GM23338 (cell line): Measurements from ENCODE around the gene LRRC40. TPM values are rescaled to one million over a fixed set of nuclear protein-coding genes. Genes with fewer than 3 reads are reported as not detected.

Source experiments
- ATAC-seq: fragments of 200-7000 bp; cut with Tn5 transposase; 3 replicates; pipeline ENCODE4 v1.9.1; 2020
- DNase-seq: peaks from one replicate; pipeline ENCODE4 v3.0.0-alpha.2; 2015; ENCODE audit warnings: low spot score
- H2AFZ ChIP-seq: fragments of 200-600 bp; sonication (generic); 2 replicates; pipeline ENCODE4 v1.8.0; 2016; ENCODE audit warnings: antibody characterized with exemption, mild to moderate bottlenecking, moderate library complexity
- H3F3A ChIP-seq: fragments of 200-600 bp; sonication (generic); replicated peaks from 2 replicates; pipeline ENCODE4 v1.8.0; 2017; ENCODE audit warnings: antibody characterized with exemption, mixed run types, low read depth
- H3K27ac ChIP-seq: fragments of 200-600 bp; sonication (generic); 2 replicates; pipeline ENCODE4 v1.6.1; 2016; ENCODE audit warnings: low read depth
- H3K27me3 ChIP-seq: fragments of 200-600 bp; sonication (generic); 2 replicates; pipeline ENCODE4 v1.8.0; 2016; ENCODE audit warnings: mild to moderate bottlenecking, mixed run types, moderate library complexity; ENCODE audit not compliant: insufficient read depth
- H3K36me3 ChIP-seq: fragments of 200-600 bp; sonication (generic); 2 replicates; pipeline ENCODE4 v1.8.0; 2016; ENCODE audit warnings: mild to moderate bottlenecking; ENCODE audit not compliant: insufficient read depth
- H3K4me1 ChIP-seq: fragments of 200-600 bp; sonication (generic); 2 replicates; pipeline ENCODE4 v1.8.0; 2016; ENCODE audit warnings: mild to moderate bottlenecking, moderate library complexity; ENCODE audit not compliant: insufficient read depth
- H3K4me2 ChIP-seq: fragments of 200-600 bp; sonication (generic); 2 replicates; pipeline ENCODE4 v1.7.1; 2017; ENCODE audit warnings: mixed run types
- H3K4me3 ChIP-seq: fragments of 200-600 bp; sonication (generic); 2 replicates; pipeline ENCODE4 v1.6.1; 2016; ENCODE audit warnings: mixed run types
- H3K79me2 ChIP-seq: fragments of 200-600 bp; sonication (generic); replicated peaks from 2 replicates; pipeline ENCODE4 v1.8.0; 2017; ENCODE audit warnings: mild to moderate bottlenecking; ENCODE audit not compliant: insufficient read depth
- H3K9me2 ChIP-seq: fragments of 200-600 bp; sonication (generic); 2 replicates; pipeline ENCODE4 v1.8.0; 2017; ENCODE audit not compliant: insufficient read depth
- H4K20me1 ChIP-seq: fragments of 200-600 bp; sonication (generic); replicated peaks from 2 replicates; pipeline ENCODE4 v1.8.0; 2017; ENCODE audit warnings: mild to moderate bottlenecking; ENCODE audit not compliant: insufficient read depth
- H3K27ac Mint-ChIP-seq: 2 replicates; pipeline ENCODE4 v1.8.0; 2020; ENCODE audit warnings: inconsistent platforms, mild to moderate bottlenecking, moderate library complexity, mixed read lengths
- H3K27me3 Mint-ChIP-seq: 3 replicates; pipeline ENCODE4 v1.8.0; 2022; ENCODE audit warnings: low read depth, mild to moderate bottlenecking, moderate library complexity, mixed read lengths, inconsistent platforms; ENCODE audit not compliant: insufficient read depth, poor library complexity
- H3K36me3 Mint-ChIP-seq: 3 replicates; pipeline ENCODE4 v1.8.0; 2021; ENCODE audit warnings: low read depth, mild to moderate bottlenecking, inconsistent platforms, moderate library complexity, mixed read lengths
- H3K4me1 Mint-ChIP-seq: 3 replicates; pipeline ENCODE4 v1.8.0; 2020; ENCODE audit warnings: mild to moderate bottlenecking, inconsistent platforms, mixed read lengths
- H3K4me3 Mint-ChIP-seq: 3 replicates; pipeline ENCODE4 v1.8.0; 2021; ENCODE audit warnings: moderate library complexity, mild to moderate bottlenecking, inconsistent platforms, mixed read lengths
- H3K9me3 Mint-ChIP-seq: 3 replicates; pipeline ENCODE4 v1.8.0; 2020; ENCODE audit warnings: moderate library complexity, mild to moderate bottlenecking, inconsistent platforms, mixed read lengths
- CREB1 ChIP-seq: fragments of 250-450 bp; sonication (Bioruptor Pico); IDR thresholded peaks from 2 replicates; pipeline ENCODE4 v1.5.0; 2020; ENCODE audit warnings: low read depth, mild to moderate bottlenecking, moderate library complexity
- EZH2 ChIP-seq: fragments of 200-600 bp; sonication (generic); IDR thresholded peaks from one replicate; pipeline ENCODE4 v1.8.0; 2017; ENCODE audit warnings: antibody characterized with exemption, mild to moderate bottlenecking, low read depth; ENCODE audit not compliant: unreplicated experiment
- EZH2phosphoT487 ChIP-seq: fragments of 200-600 bp; sonication (generic); IDR thresholded peaks from one replicate; pipeline ENCODE4 v1.8.1; 2018; ENCODE audit warnings: antibody characterized with exemption; ENCODE audit not compliant: unreplicated experiment
- JUNB ChIP-seq: IDR thresholded peaks from one replicate; pipeline ENCODE4 v1.6.1; 2016; ENCODE audit warnings: antibody characterized with exemption; ENCODE audit not compliant: unreplicated experiment
- NANOG ChIP-seq: IDR thresholded peaks from 2 replicates; pipeline ENCODE4 v1.6.1; 2016; ENCODE audit warnings: antibody characterized with exemption, borderline replicate concordance
- POLR2AphosphoS5 ChIP-seq: IDR thresholded peaks from 2 replicates; pipeline ENCODE4 v1.6.1; 2016; ENCODE audit warnings: antibody characterized with exemption, low read depth
- STAT1 ChIP-seq: IDR thresholded peaks from one replicate; pipeline ENCODE4 v1.6.1; 2016; ENCODE audit warnings: antibody characterized with exemption; ENCODE audit not compliant: unreplicated experiment
- ZNF114 ChIP-seq: fragments of 250-450 bp; sonication (Bioruptor Pico); IDR thresholded peaks from 2 replicates; pipeline ENCODE4 v1.5.0; 2020; ENCODE audit warnings: mild to moderate bottlenecking, moderate library complexity
- ZNF331 ChIP-seq: fragments of 250-450 bp; sonication (Bioruptor Pico); IDR thresholded peaks from 2 replicates; pipeline ENCODE4 v1.5.0; 2020; ENCODE audit warnings: low read depth, mild to moderate bottlenecking, moderate library complexity
- long read RNA-seq: library from polyadenylated mRNA; unstranded; transcript quantifications from one replicate; pipeline ENCODE4 v2.0.0, GENCODE V29; 2020; ENCODE audit not compliant: unreplicated experiment
- polyA plus RNA-seq: library from polyadenylated mRNA; unstranded; fragments of >200 nt; fragmentation: Nextera tagmentation; extraction: Ambion mirVana; gene quantifications from 2 replicates; pipeline ENCODE4 v1.2.1, GENCODE V29; 2016
- total RNA-seq: library from RNA; depleted of rRNA; stranded (reverse); fragments of >200 nt; shearing (Covaris generic); gene quantifications from 2 replicates; pipeline ENCODE4 v1.2.3, GENCODE V29; 2014; rRNA removed
- TF ChIP-seq, protein P1 (sequence below): IDR thresholded peaks from one replicate; pipeline ENCODE4 v1.6.1; 2018; ENCODE audit warnings: antibody characterized with exemption; ENCODE audit not compliant: unreplicated experiment
- TF ChIP-seq, protein P2 (sequence below): IDR thresholded peaks from 2 replicates; pipeline ENCODE4 v1.6.1; 2016; ENCODE audit warnings: antibody characterized with exemption
- TF ChIP-seq, protein P3 (sequence below): fragments of 250-450 bp; sonication (Bioruptor Pico); IDR thresholded peaks from 2 replicates; pipeline ENCODE4 v1.5.0; 2020; ENCODE audit warnings: mild to moderate bottlenecking, moderate library complexity
- TF ChIP-seq, protein P4 (sequence below), 2 experiments: fragments of 200-600 bp in 1 of 2; sonication (generic) in 1 of 2; conservative IDR thresholded peaks; 2 replicates each; pipeline versions ENCODE4 v1.5.1 to v1.6.1; 2016 to 2017; ENCODE audit warnings: antibody characterized with exemption in 2 of 2, low read depth in 2 of 2, mild to moderate bottlenecking in 2 of 2, moderate library complexity in 1 of 2

Gene LRRC40
- 45.8 and 50.5 TPM in 2 replicates for total RNA-seq
- 28.0 and 33.9 TPM in 2 replicates for polyA plus RNA-seq
- long read RNA-seq, transcript LRRC40-201 (15 exons, 2,884 nt): major isoform, 8 of 12 reads
- long read RNA-seq, partial matches to known transcripts: 1 of 12 reads
- long read RNA-seq, other reads (novel, unspliced or antisense): 3 of 12 reads

DNA sequence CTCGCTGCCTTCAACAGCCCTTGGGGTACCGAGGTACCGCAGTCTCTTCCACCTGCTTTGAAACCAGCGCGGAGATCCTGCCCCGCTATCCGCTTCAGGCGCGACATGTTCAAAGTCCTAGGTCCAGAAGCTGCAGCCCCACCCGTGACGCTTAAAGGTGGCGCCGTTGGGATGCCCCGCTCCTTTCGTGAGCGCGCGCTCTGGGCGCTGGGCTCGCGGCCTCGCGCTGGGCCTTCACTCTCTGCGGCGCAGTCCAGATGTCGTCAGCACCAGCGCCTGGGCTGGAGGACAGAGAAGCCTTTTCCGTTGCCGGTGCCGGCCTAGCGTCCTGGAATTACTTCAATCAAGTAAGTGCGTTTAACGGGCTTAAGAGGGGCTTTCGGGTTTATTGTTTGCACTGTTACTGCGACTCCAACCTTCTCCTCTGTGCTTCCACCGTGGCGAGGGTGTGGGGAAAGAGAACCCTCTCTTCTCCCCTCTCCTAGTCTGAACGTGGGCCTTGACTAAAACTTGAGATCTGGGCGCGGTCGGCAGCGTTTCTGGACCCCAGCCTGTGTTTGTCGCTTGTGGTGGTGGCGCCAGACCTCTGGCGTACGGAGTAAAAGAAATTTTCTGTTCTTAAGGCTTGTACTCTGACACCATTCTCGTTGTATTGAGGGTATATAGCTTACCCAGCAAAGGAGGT is at the start of gene LRRC40:
Gene LRRC40 (minus strand): TSS at position 146 of the 685 bp plus-strand sequence. CDS start 39 bp downstream, at position 107.
- no peaks in the 10 kb centered on the region for H3K9me3 Mint-ChIP-seq

More for the DNA sequence above, at the start of gene LRRC40:
- Histone ChIP-seq H3K27ac (peak within 1 kb of the TSS; percentile 87), H3K79me2 (peaks cover 98% of the 10 kb centered on the region), H3K36me3 (no peaks in the 10 kb centered on the region), H2AFZ (peak within 1 kb of the TSS; percentile 99), H3K27me3 (no peaks in the 10 kb centered on the region), H4K20me1 (no peaks in the 10 kb centered on the region; the same call in 1 of the 2 replicates), H3K9me2 (no peaks in the 10 kb centered on the region), H3K4me3 (peak within 1 kb of the TSS; percentile 81), H3K4me2 (peak within 1 kb of the TSS; percentile 97), H3F3A (no peaks in the 10 kb centered on the region), H3K4me1 (peaks cover 8% of the 10 kb centered on the region)
- H3K36me3 Mint-ChIP-seq: peaks cover 4% of the 10 kb centered on the region; the same call in 1 of the 3 replicates
- H3K4me1 Mint-ChIP-seq: peaks cover 9% of the 10 kb centered on the region; the same call in 2 of the 3 replicates
- peak within 1 kb of the TSS; percentile 99 for H3K27ac Mint-ChIP-seq
- TF ChIP-seq EZH2phosphoT487 (no peak), NANOG (no peak), POLR2AphosphoS5 (peak; percentile 84), CREB1 (CRISPR knock-in tag) (peak; percentile 99), ZNF331 (CRISPR knock-in tag) (no peak), JUNB (no peak), STAT1 (no peak), ZNF114 (CRISPR knock-in tag) (no peak), EZH2 (no peak)
- TF ChIP-seq, protein P1, sequence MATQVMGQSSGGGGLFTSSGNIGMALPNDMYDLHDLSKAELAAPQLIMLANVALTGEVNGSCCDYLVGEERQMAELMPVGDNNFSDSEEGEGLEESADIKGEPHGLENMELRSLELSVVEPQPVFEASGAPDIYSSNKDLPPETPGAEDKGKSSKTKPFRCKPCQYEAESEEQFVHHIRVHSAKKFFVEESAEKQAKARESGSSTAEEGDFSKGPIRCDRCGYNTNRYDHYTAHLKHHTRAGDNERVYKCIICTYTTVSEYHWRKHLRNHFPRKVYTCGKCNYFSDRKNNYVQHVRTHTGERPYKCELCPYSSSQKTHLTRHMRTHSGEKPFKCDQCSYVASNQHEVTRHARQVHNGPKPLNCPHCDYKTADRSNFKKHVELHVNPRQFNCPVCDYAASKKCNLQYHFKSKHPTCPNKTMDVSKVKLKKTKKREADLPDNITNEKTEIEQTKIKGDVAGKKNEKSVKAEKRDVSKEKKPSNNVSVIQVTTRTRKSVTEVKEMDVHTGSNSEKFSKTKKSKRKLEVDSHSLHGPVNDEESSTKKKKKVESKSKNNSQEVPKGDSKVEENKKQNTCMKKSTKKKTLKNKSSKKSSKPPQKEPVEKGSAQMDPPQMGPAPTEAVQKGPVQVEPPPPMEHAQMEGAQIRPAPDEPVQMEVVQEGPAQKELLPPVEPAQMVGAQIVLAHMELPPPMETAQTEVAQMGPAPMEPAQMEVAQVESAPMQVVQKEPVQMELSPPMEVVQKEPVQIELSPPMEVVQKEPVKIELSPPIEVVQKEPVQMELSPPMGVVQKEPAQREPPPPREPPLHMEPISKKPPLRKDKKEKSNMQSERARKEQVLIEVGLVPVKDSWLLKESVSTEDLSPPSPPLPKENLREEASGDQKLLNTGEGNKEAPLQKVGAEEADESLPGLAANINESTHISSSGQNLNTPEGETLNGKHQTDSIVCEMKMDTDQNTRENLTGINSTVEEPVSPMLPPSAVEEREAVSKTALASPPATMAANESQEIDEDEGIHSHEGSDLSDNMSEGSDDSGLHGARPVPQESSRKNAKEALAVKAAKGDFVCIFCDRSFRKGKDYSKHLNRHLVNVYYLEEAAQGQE: no peak
- TF ChIP-seq, protein P2, sequence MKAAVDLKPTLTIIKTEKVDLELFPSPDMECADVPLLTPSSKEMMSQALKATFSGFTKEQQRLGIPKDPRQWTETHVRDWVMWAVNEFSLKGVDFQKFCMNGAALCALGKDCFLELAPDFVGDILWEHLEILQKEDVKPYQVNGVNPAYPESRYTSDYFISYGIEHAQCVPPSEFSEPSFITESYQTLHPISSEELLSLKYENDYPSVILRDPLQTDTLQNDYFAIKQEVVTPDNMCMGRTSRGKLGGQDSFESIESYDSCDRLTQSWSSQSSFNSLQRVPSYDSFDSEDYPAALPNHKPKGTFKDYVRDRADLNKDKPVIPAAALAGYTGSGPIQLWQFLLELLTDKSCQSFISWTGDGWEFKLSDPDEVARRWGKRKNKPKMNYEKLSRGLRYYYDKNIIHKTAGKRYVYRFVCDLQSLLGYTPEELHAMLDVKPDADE: peak; percentile 80
- TF ChIP-seq, protein P3, sequence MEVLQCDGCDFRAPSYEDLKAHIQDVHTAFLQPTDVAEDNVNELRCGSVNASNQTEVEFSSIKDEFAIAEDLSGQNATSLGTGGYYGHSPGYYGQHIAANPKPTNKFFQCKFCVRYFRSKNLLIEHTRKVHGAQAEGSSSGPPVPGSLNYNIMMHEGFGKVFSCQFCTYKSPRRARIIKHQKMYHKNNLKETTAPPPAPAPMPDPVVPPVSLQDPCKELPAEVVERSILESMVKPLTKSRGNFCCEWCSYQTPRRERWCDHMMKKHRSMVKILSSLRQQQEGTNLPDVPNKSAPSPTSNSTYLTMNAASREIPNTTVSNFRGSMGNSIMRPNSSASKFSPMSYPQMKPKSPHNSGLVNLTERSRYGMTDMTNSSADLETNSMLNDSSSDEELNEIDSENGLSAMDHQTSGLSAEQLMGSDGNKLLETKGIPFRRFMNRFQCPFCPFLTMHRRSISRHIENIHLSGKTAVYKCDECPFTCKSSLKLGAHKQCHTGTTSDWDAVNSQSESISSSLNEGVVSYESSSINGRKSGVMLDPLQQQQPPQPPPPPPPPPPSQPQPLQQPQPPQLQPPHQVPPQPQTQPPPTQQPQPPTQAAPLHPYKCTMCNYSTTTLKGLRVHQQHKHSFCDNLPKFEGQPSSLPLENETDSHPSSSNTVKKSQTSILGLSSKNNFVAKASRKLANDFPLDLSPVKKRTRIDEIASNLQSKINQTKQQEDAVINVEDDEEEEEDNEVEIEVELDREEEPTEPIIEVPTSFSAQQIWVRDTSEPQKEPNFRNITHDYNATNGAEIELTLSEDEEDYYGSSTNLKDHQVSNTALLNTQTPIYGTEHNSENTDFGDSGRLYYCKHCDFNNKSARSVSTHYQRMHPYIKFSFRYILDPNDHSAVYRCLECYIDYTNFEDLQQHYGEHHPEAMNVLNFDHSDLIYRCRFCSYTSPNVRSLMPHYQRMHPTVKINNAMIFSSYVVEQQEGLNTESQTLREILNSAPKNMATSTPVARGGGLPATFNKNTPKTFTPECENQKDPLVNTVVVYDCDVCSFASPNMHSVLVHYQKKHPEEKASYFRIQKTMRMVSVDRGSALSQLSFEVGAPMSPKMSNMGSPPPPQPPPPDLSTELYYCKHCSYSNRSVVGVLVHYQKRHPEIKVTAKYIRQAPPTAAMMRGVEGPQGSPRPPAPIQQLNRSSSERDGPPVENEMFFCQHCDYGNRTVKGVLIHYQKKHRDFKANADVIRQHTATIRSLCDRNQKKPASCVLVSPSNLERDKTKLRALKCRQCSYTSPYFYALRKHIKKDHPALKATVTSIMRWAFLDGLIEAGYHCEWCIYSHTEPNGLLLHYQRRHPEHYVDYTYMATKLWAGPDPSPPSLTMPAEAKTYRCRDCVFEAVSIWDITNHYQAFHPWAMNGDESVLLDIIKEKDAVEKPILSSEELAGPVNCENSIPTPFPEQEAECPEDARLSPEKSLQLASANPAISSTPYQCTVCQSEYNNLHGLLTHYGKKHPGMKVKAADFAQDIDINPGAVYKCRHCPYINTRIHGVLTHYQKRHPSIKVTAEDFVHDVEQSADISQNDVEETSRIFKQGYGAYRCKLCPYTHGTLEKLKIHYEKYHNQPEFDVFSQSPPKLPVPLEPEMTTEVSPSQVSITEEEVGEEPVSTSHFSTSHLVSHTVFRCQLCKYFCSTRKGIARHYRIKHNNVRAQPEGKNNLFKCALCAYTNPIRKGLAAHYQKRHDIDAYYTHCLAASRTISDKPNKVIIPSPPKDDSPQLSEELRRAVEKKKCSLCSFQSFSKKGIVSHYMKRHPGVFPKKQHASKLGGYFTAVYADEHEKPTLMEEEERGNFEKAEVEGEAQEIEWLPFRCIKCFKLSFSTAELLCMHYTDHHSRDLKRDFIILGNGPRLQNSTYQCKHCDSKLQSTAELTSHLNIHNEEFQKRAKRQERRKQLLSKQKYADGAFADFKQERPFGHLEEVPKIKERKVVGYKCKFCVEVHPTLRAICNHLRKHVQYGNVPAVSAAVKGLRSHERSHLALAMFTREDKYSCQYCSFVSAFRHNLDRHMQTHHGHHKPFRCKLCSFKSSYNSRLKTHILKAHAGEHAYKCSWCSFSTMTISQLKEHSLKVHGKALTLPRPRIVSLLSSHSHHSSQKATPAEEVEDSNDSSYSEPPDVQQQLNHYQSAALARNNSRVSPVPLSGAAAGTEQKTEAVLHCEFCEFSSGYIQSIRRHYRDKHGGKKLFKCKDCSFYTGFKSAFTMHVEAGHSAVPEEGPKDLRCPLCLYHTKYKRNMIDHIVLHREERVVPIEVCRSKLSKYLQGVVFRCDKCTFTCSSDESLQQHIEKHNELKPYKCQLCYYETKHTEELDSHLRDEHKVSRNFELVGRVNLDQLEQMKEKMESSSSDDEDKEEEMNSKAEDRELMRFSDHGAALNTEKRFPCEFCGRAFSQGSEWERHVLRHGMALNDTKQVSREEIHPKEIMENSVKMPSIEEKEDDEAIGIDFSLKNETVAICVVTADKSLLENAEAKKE (CRISPR knock-in tag): no peak
- TF ChIP-seq, protein P4, sequence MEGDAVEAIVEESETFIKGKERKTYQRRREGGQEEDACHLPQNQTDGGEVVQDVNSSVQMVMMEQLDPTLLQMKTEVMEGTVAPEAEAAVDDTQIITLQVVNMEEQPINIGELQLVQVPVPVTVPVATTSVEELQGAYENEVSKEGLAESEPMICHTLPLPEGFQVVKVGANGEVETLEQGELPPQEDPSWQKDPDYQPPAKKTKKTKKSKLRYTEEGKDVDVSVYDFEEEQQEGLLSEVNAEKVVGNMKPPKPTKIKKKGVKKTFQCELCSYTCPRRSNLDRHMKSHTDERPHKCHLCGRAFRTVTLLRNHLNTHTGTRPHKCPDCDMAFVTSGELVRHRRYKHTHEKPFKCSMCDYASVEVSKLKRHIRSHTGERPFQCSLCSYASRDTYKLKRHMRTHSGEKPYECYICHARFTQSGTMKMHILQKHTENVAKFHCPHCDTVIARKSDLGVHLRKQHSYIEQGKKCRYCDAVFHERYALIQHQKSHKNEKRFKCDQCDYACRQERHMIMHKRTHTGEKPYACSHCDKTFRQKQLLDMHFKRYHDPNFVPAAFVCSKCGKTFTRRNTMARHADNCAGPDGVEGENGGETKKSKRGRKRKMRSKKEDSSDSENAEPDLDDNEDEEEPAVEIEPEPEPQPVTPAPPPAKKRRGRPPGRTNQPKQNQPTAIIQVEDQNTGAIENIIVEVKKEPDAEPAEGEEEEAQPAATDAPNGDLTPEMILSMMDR (conservative IDR thresholded peaks at IDR 0.05; ENCODE audit: low read depth in 2 of 2): 0 out of 4 replicates have a peak, but pooled peaks of 1 of the 2 experiments have one; percentile 11
- H3K27me3 Mint-ChIP-seq: peaks cover 7% of the 10 kb centered on the region
- DNase-seq: peak; percentile 98
- ATAC-seq: peak; percentile 94
- H3K4me3 Mint-ChIP-seq: peak within 1 kb of the TSS; percentile 96
